Measurements from ENCODE around the gene SLC5A1.
"Not testable (repeated sequence)": the region's sequence is repeated elsewhere in the genome, so short reads cannot be mapped to it uniquely, and the experiment has no call there.

The SLC5A1 gene

DNA sequence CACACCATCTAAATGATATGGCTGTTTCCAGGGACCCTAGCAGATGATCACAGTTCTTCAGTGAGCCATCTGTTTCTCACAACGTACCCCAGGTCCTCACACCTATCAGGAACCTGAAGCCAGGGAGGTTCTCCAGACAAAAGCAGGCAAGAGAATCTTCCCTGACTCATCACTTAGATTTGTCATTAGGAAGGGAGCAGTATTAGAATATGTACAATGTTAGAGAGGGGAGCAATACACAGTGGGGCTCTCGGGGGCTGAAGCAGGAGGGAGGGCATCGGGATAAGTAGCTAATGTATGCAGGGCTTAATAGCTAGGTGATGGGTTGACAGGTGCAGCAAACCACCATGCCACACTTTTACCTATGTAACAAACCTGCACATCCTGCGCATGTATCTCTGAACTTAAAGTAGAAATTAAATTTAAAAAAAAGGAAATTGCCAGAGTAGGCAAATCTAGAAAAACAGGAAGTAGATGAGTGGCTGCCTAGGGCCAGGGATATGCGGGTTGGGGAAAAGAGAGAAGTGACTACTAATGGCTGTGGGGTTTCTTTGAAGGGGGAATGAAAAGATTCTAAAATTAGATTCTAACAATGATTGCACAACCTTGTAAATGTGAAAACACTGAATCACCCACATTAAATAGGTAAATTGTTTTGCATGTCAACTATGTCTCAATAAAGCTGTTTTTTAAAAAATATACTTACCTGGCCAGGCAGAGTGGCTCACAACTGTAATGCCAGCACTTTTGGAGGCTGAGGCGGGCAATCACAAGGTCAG lies 101.6 kb downstream of the SLC5A1 start:
- DNase-seq (ENCODE audit: low read depth) = no peak

DNA sequence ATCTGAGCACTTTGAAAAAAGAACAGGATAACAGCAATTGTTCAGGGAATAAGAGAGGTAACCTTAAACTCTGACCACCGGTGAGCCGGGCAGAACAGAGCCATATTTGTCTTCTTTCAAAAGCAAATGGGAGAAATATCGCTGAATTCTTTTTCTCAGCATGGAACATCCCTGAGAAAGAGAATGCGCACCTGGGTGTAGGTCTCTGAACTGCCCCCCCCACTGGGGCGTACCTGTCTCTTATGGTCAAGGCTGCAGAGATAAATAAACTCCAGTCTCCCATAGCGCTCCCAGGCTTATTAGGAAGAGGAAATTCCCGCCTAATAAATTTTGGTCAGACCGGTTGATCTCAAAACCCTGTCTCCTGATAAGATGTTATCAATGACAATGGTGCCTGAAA lies 104.1 kb downstream of the SLC5A1 start:
- DNase-seq (ENCODE audit: low read depth) = not testable (repeated sequence)

DNA sequence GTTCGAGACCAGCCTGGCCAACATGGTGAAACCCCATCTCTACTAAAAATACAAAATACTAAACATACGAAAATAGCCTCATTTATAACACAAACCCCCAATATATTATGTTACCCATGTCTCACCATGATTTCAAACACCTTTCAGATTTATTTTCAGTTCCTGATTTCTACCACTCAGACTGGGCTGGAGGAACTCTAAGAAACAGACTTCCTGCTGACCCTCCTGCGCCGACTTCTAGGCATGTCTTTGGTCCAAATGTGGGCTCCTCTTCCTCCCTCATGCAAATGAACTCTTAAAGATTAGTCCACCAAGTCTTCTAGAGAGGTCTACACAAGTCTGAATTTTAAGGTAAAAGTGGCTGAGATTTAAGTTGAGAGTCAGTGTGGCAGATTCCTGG lies 105.3 kb downstream of the SLC5A1 start:
- DNase-seq (ENCODE audit: low read depth) = not testable (repeated sequence)

GRCh38 chr22:32150647-32151046 lies 107.6 kb downstream of the SLC5A1 start:
- DNase-seq (ENCODE audit: low read depth) = not testable (repeated sequence)

DNA sequence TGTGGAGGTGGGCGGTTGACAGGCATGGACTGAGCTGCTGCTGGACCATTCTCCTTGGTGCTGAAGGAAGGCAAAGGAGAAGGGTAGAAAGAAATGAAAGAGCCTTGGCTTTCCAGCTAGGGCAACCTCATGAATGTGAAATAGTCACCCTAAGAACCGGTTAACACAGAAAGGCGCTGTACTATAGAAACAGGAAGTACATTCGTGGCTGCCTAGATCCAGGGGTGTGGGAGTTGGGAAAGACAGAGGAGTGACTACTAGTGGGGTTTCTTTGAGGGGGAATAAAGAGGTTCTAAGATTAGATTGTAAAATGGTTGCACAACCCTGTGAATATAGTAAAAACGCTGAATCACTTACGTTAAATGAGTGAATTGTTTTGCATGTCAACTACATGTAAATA lies 108.6 kb downstream of the SLC5A1 start:
- DNase-seq (ENCODE audit: low read depth) = not testable (repeated sequence)

DNA sequence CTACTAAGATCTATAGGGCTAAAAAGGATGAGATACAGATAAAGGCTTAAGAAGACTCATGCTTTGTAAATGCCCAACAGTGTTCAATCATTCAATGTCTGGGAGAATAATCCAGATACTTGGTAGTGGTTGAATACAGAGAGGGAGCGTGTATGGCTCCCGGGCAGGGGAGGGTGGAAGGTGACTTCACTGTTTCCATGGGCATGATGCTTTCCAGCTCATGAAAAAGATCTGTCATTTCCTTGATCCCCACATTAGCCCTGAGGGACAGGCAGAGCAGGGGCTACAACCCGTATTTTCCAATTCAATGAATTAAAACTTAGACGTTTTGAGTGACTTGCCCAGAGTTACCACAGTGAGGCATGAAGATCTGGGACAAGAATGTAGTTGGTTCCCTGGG lies 111.7 kb downstream of the SLC5A1 start:
- DNase-seq (ENCODE audit: low read depth) = not testable (repeated sequence)

GRCh38 chr22:32157632-32158031 lies 114.6 kb downstream of the SLC5A1 start:
- not testable (repeated sequence) for DNase-seq (ENCODE audit: low read depth)

DNA sequence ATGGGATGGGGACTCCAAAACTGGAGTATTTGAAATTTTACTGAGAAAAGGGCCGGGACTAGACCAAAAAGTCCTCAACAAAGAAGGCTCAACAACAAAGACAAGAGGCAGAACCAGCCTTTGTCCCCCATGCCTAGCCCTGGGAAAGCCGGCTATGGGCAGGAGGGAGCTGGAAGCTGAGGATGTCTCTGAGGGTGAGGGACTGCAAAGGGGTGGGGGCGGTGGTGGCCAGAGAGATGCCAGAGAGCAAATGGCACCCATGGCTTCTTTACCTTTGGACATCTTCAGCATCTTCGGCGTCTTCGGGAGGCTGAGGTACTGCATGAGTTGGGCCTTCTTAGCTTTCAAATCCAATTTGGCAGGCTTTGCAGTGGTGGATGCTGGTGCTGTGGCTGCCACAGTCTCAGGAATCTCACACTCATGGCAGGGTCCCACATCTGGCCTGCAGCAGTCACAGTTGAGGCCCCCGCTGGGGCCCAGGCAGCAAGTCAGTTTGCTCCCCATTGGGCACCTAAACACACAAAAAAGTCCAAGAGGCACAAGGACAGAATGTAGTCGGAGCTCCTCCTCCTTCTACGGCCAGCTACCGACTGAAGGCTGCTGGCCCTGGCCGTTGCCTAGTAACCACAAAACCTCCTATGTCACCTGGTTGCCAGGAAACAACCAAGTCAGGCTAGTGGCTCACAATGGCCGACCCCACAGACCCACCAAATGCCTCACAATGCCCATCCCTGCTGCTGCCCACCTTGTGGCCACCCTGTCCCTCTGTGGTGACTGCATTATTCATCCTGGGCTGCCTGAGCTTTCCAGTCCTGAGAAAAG lies 115.9 kb downstream of the SLC5A1 start, which contains the start of gene C22orf42:
C22orf42 (minus strand) TSS at position 592 of the 822 bp plus-strand sequence; CDS start at position 504, 88 bp downstream.
- no peak for DNase-seq (ENCODE audit: low read depth)

GRCh38 chr22:32160411-32160810 lies 117.3 kb downstream of the SLC5A1 start:
- not testable (repeated sequence) for DNase-seq (ENCODE audit: low read depth)

All from fibroblast of the conjunctiva (primary cell).